ENCODE data around the gene UBAP2L.

The UBAP2L gene, protein sequence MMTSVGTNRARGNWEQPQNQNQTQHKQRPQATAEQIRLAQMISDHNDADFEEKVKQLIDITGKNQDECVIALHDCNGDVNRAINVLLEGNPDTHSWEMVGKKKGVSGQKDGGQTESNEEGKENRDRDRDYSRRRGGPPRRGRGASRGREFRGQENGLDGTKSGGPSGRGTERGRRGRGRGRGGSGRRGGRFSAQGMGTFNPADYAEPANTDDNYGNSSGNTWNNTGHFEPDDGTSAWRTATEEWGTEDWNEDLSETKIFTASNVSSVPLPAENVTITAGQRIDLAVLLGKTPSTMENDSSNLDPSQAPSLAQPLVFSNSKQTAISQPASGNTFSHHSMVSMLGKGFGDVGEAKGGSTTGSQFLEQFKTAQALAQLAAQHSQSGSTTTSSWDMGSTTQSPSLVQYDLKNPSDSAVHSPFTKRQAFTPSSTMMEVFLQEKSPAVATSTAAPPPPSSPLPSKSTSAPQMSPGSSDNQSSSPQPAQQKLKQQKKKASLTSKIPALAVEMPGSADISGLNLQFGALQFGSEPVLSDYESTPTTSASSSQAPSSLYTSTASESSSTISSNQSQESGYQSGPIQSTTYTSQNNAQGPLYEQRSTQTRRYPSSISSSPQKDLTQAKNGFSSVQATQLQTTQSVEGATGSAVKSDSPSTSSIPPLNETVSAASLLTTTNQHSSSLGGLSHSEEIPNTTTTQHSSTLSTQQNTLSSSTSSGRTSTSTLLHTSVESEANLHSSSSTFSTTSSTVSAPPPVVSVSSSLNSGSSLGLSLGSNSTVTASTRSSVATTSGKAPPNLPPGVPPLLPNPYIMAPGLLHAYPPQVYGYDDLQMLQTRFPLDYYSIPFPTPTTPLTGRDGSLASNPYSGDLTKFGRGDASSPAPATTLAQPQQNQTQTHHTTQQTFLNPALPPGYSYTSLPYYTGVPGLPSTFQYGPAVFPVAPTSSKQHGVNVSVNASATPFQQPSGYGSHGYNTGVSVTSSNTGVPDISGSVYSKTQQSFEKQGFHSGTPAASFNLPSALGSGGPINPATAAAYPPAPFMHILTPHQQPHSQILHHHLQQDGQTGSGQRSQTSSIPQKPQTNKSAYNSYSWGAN

GRCh38 chr1:154220071-154220969, at the start of gene UBAP2L:
UBAP2L (plus strand) TSS chr1:154220955; CDS start chr1:154225124, 4,169 bp downstream.
- TF ChIP-seq JUND (IDR thresholded peaks at IDR 0.05; ENCODE audit: low read depth) = no peak
- peak; percentile 87 to 100 for DNase-seq (ENCODE audit: low read depth in 1 of 2, low spot score in 1 of 2)
- in situ Hi-C loops (cut with HindIII; ENCODE audit: low pct_unique_long_range_greater_than_20kb, low sequenced_read_pairs) = no loop called here

DNA sequence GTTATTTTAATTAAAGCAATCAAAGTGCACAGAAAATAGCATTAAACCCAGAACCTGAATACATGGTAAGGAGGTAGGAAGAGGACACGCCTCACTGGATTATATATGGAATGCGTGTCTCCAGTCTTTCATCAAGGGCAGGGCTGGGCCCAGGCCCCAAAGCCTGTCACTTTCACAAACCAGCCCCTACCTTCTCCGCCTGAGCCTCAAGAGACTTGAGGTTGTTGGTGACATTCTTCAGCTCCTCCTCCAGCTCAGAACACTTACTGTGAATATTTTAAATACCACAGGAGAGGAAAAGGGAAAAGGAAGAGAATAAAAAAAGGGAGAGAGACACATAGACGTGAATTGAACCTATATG, 49.6 kb upstream of the UBAP2L start:
- in situ Hi-C loops (cut with HindIII; ENCODE audit: low pct_unique_long_range_greater_than_20kb, low sequenced_read_pairs) = no loop called here
- no peak for DNase-seq (ENCODE audit: low read depth in 1 of 2, low spot score in 1 of 2)
- TF ChIP-seq JUND (IDR thresholded peaks at IDR 0.05; ENCODE audit: low read depth) = no peak

DNA sequence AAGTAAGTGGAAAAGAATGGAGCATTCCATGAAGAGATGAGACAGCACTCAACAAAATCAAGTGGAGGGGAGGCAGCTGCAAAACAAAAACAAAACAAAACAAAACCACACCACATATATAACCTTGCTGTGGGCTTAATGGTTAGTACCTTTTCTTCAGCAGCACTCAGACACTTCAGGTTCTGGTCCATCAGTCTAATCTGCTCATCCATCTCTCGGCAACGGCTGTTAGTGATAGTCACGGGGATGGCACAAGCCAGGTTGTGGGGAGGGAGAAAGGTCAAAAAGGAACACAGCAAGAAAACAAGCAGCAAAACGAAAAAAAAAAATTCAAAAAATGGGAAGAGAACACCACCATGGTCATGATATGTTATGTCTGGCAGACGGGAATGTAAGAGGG, 48.9 kb upstream of the UBAP2L start:
- no peak for DNase-seq (ENCODE audit: low read depth in 1 of 2, low spot score in 1 of 2)
- TF ChIP-seq JUND (IDR thresholded peaks at IDR 0.05; ENCODE audit: low read depth) = no peak
- in situ Hi-C loops (cut with HindIII; ENCODE audit: low pct_unique_long_range_greater_than_20kb, low sequenced_read_pairs) = no loop called here

DNA sequence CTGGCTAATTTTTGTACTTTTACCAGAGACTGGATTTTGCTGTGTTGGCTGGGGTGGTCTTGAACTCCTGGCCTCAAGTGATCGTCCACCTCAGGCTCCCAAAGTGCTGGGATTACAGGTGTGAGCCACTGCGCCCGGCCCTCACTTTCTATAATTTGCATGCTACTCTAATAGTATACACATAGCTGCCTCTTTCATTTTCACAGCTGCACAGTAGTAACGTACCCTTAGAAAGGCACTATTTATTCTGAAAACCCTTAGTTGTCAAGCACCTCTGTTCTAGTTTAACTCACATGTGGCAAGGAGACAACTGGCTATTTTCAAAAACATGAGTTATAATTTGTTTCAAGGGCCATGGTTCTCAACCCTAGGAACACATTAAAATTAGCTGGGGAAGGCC, 46.1 kb upstream of the UBAP2L start:
- TF ChIP-seq JUND (IDR thresholded peaks at IDR 0.05; ENCODE audit: low read depth) = no peak
- no peak for DNase-seq (ENCODE audit: low read depth in 1 of 2, low spot score in 1 of 2)
- in situ Hi-C loops (cut with HindIII; ENCODE audit: low pct_unique_long_range_greater_than_20kb, low sequenced_read_pairs) = no loop called here

DNA sequence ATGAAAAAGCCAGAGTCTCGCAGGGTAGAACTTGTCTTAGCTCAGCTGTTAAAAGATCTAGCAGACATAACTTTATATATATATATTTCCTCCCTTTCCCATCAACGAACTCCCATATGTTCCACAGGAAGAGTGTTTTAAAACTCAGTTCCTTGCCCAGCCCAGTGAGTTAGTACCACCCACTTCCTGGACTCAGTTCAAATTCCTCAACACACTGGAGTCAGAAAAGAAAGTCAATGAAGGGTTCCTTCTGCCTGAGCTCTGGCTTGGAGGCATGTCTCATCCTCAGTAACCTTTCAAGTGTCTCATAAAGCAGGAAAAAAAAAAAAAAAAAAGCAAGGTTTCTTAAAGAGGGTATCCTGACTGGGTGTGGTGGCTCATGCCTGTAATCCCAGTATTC, 44.4 kb upstream of the UBAP2L start:
- in situ Hi-C loops (cut with HindIII; ENCODE audit: low pct_unique_long_range_greater_than_20kb, low sequenced_read_pairs) = no loop called here
- TF ChIP-seq JUND (IDR thresholded peaks at IDR 0.05; ENCODE audit: low read depth) = no peak
- DNase-seq (ENCODE audit: low read depth in 1 of 2, low spot score in 1 of 2) = peak in 1 of 2 experiments; percentile 62

DNA sequence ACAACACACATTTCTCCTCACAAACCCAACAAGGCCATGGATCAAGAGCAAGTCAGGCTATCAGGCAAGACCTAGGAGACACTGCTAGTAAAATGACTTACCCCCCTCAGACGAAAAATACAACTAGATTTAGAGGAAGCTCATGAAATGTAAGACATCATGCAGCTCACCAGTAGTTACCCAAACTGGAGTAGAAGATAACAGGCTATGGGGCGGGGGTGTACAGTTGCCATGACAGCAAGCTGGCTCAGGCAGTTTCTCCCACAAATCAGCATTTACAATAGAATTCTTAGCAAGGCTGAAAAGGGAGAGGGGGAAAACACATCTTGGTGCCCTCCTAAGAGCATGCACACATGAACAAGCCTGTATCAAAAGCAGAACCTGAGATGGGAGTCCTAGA, 42.7 kb upstream of the UBAP2L start:
- in situ Hi-C loops (cut with HindIII; ENCODE audit: low pct_unique_long_range_greater_than_20kb, low sequenced_read_pairs) = no loop called here
- TF ChIP-seq JUND (IDR thresholded peaks at IDR 0.05; ENCODE audit: low read depth) = no peak
- DNase-seq (ENCODE audit: low read depth in 1 of 2, low spot score in 1 of 2) = no peak

DNA sequence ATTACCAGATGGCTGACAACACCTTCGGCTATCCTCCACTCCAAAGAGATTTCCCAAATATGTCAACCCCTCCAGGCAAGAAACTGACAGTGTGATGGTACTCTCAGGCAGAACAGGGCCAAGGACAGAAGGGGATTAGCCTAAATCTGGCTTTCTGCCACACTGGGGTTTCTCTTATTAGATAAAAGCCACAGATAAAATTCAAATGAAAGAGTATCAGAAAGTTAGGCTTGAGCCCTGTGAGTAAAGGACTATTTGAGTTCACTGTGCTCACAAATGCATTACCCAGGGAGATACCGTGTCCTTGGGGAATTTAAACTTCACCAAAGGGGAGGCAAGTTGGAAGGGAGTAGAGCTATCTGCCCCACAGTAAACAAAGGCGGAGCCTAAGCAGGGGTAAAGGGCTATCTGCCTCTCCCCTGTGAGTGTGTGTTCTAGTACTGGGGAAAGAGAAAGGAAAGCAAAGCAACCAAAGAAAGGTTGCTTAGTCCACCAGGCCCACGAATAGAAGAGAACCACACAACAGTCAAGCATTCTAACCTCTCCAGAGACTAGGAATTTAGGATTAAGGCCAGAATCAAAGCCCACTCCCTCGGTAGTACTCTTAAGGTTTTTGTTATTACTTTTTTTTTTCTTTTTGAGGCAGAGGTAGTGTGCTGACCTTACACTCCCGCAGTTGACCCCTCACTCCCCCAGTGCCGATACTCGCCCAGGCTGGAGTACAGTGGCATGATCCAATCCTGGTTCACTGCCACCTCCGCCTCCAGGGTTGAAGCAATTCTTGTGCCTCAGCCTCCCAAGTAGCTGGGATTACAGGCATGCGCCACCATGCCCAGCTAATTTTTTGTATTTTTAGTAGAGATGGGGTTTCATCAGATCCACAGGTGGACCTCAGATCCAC, 41.6 kb upstream of the UBAP2L start:
- in situ Hi-C loops (cut with HindIII; ENCODE audit: low pct_unique_long_range_greater_than_20kb, low sequenced_read_pairs) = no loop called here
- no peak for DNase-seq (ENCODE audit: low read depth in 1 of 2, low spot score in 1 of 2)
- no peak for TF ChIP-seq JUND (IDR thresholded peaks at IDR 0.05; ENCODE audit: low read depth)

GRCh38 chr1:154179946-154180687, 40.6 kb upstream of the UBAP2L start:
- no peak for TF ChIP-seq JUND (IDR thresholded peaks at IDR 0.05; ENCODE audit: low read depth)
- in situ Hi-C loops (cut with HindIII; ENCODE audit: low pct_unique_long_range_greater_than_20kb, low sequenced_read_pairs) = no loop called here
- peak; percentile 41 to 86 for DNase-seq (ENCODE audit: low read depth in 1 of 2, low spot score in 1 of 2)

GRCh38 chr1:154181944-154182343, 38.8 kb upstream of the UBAP2L start:
- DNase-seq (ENCODE audit: low read depth in 1 of 2, low spot score in 1 of 2) = no peak
- no peak for TF ChIP-seq JUND (IDR thresholded peaks at IDR 0.05; ENCODE audit: low read depth)
- in situ Hi-C loops (cut with HindIII; ENCODE audit: low pct_unique_long_range_greater_than_20kb, low sequenced_read_pairs) = no loop called here

DNA sequence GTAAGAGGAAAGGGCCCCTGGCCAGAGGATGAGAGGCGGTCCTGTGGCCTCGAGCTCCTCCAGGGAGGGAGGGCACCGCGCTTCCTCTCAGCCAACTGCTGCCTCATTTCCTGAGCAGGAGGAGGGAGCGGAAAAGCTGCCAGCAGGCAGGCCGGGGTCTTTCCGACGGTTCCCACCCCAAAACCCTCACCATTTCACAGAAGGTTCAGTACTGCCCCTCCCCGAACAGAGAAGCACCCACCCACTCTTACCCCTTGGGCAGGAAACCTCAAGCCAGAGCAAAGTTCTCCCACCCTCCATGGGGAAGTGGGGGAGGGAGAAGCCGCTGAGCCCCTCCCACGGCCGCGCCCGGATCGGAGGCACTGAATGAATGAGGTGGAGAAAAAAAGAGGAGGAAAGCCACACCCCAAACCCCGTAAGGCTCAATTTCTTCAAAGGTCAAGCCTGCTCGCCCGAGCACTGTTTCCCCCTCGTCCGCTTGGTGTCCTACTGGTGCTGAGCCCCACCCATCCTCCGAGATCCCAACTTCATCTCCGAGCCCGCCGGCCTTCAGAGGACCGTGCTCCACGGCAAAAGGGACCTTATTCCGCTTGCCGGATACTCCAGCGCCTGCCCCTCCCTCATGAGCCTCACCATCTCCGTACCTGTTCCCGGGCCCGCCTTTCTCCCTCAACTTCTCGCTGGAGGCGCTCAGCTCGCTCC, 38.3 kb upstream of the UBAP2L start:
- TF ChIP-seq JUND (IDR thresholded peaks at IDR 0.05; ENCODE audit: low read depth) = no peak
- in situ Hi-C loops (cut with HindIII; ENCODE audit: low pct_unique_long_range_greater_than_20kb, low sequenced_read_pairs) = no loop called here
- DNase-seq (ENCODE audit: low read depth in 1 of 2, low spot score in 1 of 2) = peak; percentile 49 to 80

Measured in T47D (cell line).